IMR-90 (cell line): ENCODE results near the gene ZDHHC8.

Experiments used
- CEBPB ChIP-seq: IDR thresholded peaks from 2 replicates; pipeline ENCODE4 v1.6.1; 2012; ENCODE audit warnings: low read depth, low read length, improper control_type of control experiment
- CTCF ChIP-seq: conservative IDR thresholded peaks from 2 replicates; pipeline ENCODE4 v1.5.1; 2012; ENCODE audit warnings: mild to moderate bottlenecking, low read depth, low read length, improper control_type of control experiment
- MXI1 ChIP-seq: IDR thresholded peaks from 2 replicates; pipeline ENCODE4 v1.6.1; 2012; ENCODE audit warnings: low read depth, mild to moderate bottlenecking, low read length, moderate library complexity, borderline replicate concordance
- POLR2A ChIP-seq: IDR thresholded peaks from 2 replicates; pipeline ENCODE4 v1.6.1; 2012; ENCODE audit warnings: mild to moderate bottlenecking, low read depth, low read length
- RAD21 ChIP-seq: IDR thresholded peaks from 2 replicates; pipeline ENCODE4 v1.6.1; 2012; ENCODE audit warnings: low read length, improper control_type of control experiment
- SMC3 ChIP-seq: fragments of 150-350 bp; IDR thresholded peaks from 2 replicates; pipeline ENCODE4 v1.6.1; 2016; ENCODE audit warnings: low read depth, mild to moderate bottlenecking, antibody characterized with exemption, low read length, moderate library complexity
- TF ChIP-seq, protein P1 (sequence below): fragments of 150-350 bp; IDR thresholded peaks from 2 replicates; pipeline ENCODE4 v1.6.1; 2017; ENCODE audit warnings: mild to moderate bottlenecking, antibody characterized with exemption, low read length, low read depth
- TF ChIP-seq, protein P2 (sequence below): fragments of 150-350 bp; IDR thresholded peaks from 2 replicates; pipeline ENCODE4 v1.6.1; 2016; ENCODE audit warnings: low read depth, mild to moderate bottlenecking, low read length, moderate library complexity, borderline replicate concordance

- no peak for TF ChIP-seq CEBPB
- TF ChIP-seq POLR2A = no peak
- TF ChIP-seq CTCF = no peak
- TF ChIP-seq RAD21 = no peak
- TF ChIP-seq SMC3 = no peak
- TF ChIP-seq MXI1 = no peak
- TF ChIP-seq, protein P1, sequence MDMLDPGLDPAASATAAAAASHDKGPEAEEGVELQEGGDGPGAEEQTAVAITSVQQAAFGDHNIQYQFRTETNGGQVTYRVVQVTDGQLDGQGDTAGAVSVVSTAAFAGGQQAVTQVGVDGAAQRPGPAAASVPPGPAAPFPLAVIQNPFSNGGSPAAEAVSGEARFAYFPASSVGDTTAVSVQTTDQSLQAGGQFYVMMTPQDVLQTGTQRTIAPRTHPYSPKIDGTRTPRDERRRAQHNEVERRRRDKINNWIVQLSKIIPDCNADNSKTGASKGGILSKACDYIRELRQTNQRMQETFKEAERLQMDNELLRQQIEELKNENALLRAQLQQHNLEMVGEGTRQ = no peak
- TF ChIP-seq, protein P2, sequence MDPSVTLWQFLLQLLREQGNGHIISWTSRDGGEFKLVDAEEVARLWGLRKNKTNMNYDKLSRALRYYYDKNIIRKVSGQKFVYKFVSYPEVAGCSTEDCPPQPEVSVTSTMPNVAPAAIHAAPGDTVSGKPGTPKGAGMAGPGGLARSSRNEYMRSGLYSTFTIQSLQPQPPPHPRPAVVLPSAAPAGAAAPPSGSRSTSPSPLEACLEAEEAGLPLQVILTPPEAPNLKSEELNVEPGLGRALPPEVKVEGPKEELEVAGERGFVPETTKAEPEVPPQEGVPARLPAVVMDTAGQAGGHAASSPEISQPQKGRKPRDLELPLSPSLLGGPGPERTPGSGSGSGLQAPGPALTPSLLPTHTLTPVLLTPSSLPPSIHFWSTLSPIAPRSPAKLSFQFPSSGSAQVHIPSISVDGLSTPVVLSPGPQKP = no peak
Observed at GRCh38 chr22:20131597-20131858, at the start of gene ZDHHC8.
